Spinal cord (tissue), 10 donors: ENCODE data around the gene SPNS1. TPM values are rescaled to one million over a fixed set of nuclear protein-coding genes. Genes with fewer than 3 reads are reported as not detected.
"Not testable (repeated sequence)": the region's sequence is repeated elsewhere in the genome, so short reads cannot be mapped to it uniquely, and the experiment has no call there.

ENCODE experiments used
- DNase-seq, 6 donors: peaks; one replicate each; pipeline versions ENCODE4 v3.0.0 to v3.0.0-alpha.2; 2013 to 2015; ENCODE audit warnings: low spot score in 6 of 6, low read depth in 4 of 6
- H3K27ac ChIP-seq: one replicate; pipeline ENCODE4 v1.5.1; 2013; ENCODE audit warnings: low read depth, low read length, control low read depth
- H3K27me3 ChIP-seq: one replicate; pipeline ENCODE4 v1.6.1; 2013; ENCODE audit warnings: low read length; ENCODE audit not compliant: control insufficient read depth, insufficient read depth
- H3K36me3 ChIP-seq: one replicate; pipeline ENCODE4 v1.6.1; 2013; ENCODE audit warnings: low read length; ENCODE audit not compliant: control insufficient read depth, insufficient read depth
- H3K4me1 ChIP-seq: one replicate; pipeline ENCODE4 v1.6.1; 2013; ENCODE audit warnings: low read length; ENCODE audit not compliant: control insufficient read depth, insufficient read depth
- H3K4me3 ChIP-seq: one replicate; pipeline ENCODE4 v1.5.1; 2013; ENCODE audit warnings: low read depth, low read length, control low read depth
- H3K9me3 ChIP-seq: one replicate; pipeline ENCODE4 v1.6.1; 2013; ENCODE audit warnings: low read length; ENCODE audit not compliant: control insufficient read depth, insufficient read depth
- WGBS: methylation state at CpG from one replicate; pipeline ENCODE4 v1.1.5; 2013; ENCODE audit warnings: missing lambda C conversion rate; ENCODE audit not compliant: insufficient coverage; 5-methylcytosine and 5-hydroxymethylcytosine counted together
- polyA plus RNA-seq, 2 donors: library from polyadenylated mRNA; unstranded; fragments of 120-200 nt; gene quantifications; one replicate each; pipeline ENCODE4 v1.2.1, GENCODE V29; 2013; ENCODE audit not compliant: insufficient read length in 2 of 2
- total RNA-seq, 2 donors: library from RNA; depleted of rRNA in 1 of 2; stranded (reverse); fragments of 120-200 nt in 1 of 2; fragments of >200 nt in 1 of 2; gene quantifications; one replicate each; pipeline versions ENCODE4 v1.2.3 to v1.2.4, GENCODE V29; 2013 to 2014
- donor health status: healthy.

SPNS1 gene
- total and polyA plus RNA-seq, 4 donors, result 18.4 to 66.9 (median 41.3) TPM

DNA sequence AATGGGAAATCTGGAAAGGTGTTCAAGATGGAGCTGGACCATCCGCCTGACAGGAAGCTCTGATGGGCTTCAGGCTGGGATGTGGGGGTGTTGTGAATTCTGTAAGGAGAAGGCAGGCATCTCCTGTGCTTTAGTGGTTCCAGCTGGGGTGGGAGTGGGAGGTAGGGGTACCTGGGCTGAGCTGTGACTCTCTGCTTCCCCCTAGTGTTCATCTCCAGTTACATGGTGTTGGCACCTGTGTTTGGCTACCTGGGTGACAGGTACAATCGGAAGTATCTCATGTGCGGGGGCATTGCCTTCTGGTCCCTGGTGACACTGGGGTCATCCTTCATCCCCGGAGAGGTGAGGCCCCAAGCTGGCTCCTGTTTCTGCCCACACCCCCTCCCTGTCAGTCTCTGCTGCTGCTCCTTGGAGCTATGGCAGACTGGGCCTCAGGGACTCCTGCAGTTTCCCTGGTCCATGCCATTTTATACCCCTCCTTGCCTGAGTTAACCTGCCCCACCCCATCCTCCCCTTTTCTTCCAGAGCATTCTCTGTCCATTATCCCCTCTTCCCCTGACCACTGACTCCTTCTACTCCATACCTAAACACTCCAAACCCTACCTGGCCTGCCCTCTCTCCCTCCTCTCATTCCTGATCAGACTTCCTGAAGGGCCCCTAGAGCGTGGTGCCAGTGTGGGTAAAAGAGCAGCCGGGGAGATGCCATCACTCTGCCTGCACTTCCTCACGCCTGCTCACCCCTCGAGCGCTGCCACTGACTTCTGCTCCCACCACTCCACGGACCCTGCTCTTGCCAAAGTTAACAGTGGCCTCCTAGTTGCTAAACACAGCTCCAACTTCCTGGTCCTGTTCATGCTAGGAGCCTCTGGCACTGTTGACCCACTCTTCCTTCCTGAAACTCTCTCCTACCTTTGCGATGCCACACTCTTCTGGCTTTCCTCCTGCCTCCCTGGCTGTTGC lies 3.4 kb downstream of the SPNS1 start:
- Histone ChIP-seq H3K4me1 (peaks cover 19% of the 10 kb centered on the region), H3K36me3 (peaks cover 48% of the 10 kb centered on the region), H3K9me3 (no peaks in the 10 kb centered on the region), H3K4me3 (no peak overlapping the region), H3K27ac (no peak overlapping the region), H3K27me3 (no peaks in the 10 kb centered on the region)
- peak in 1 of 6 donors; percentile 8 for DNase-seq
- WGBS, result 83% methylated on average over 11 of the region's 11 CpGs

DNA sequence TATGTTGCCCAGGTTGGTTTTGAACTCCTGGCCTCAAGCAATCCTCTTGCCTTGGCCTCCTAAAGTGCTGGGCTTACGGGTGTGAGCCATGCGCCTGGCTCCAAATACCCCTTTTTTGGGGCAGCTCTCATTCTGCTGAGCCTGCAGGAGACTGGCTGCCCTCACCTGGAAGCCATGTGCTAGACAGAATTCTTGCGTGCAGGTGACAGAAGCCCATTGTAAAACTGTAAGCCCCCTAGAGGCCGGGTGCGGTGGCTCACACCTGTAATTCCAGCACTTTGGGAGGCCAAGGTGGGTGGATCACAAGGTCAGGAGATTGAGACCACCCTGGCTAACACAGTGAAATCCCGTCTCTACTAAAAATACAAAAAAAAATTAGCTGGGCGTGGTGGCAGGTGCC lies 5.8 kb downstream of the SPNS1 start:
- peaks cover 72% of the 10 kb centered on the region for H3K36me3 ChIP-seq
- WGBS, result 88% methylated on average over 6 of the region's 7 CpGs
- H3K9me3 ChIP-seq, H3K4me1 ChIP-seq, DNase-seq, H3K27me3 ChIP-seq, H3K4me3 ChIP-seq, H3K27ac ChIP-seq: not testable (repeated sequence)

DNA sequence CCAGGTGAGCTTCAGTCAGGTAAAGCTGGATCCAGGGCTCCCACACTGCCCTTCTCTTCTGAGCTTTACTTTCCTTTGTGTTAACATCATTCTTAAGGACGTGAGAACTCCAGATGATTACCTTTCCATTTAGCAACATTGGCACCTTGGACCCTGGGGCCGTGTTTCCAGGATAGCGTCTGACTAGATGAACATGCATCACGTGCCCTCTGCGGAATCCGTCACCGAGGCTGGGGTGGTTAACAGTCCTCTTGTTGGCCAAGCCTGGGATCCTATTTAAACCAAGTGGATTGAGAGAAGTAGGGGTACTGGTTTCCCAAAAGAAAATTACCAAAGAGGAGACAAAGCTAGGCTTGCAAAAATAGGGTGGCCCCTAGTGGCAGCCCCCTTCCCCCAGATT lies 6.4 kb downstream of the SPNS1 start:
- H3K4me3 ChIP-seq, result no peak overlapping the region
- 92% methylated on average over 7 of the region's 7 CpGs for WGBS
- no peak overlapping the region for H3K27ac ChIP-seq
- H3K27me3 ChIP-seq, result no peaks in the 10 kb centered on the region
- H3K4me1 ChIP-seq, result peaks cover 2% of the 10 kb centered on the region
- DNase-seq, result no peak
- no peaks in the 10 kb centered on the region for H3K9me3 ChIP-seq
- H3K36me3 ChIP-seq, result peaks cover 78% of the 10 kb centered on the region

DNA sequence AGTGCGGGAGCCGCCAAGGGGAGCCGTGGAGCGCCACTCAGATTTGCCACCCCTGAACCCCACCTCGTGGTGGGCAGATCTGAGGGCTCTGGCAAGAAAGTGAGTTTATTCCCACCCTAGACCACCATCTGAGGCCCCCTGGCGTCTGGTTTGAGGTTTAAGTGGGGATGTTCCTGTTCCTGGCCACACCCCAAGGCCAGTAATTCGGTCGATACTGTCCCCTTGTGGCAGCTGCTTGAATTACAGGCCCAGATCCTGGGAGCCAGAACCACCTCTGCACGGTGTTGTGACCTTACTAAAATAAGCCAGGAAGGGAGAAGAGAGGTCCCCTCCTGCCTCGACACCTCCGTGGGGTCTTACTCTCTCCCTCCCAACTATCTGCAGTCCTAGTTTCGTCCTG lies 6.9 kb downstream of the SPNS1 start:
- 71% methylated on average over 6 of the region's 12 CpGs for WGBS
- Histone ChIP-seq H3K9me3 (no peaks in the 10 kb centered on the region), H3K27ac (no peak overlapping the region), H3K4me1 (no peaks in the 10 kb centered on the region), H3K4me3 (no peak overlapping the region), H3K36me3 (peaks cover 84% of the 10 kb centered on the region), H3K27me3 (no peaks in the 10 kb centered on the region)
- DNase-seq, result no peak

DNA sequence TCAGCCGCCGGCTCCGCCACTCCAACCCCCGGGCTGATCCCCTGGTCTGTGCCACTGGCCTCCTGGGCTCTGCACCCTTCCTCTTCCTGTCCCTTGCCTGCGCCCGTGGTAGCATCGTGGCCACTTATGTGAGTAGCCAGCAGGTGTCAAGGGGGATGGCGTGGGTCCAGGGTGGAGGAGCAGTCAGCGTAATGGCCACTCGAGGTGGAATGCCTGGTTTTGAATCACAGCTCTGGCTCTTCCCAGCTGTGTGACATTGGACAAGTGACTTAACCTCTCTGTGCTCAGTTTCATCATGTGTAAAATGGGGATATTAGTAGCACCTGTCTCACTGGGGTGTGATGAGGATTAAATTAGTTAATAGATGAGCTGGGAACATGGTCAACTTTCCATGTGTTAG lies 7.8 kb downstream of the SPNS1 start:
- H3K36me3 ChIP-seq, result peaks cover 91% of the 10 kb centered on the region
- no peak overlapping the region for H3K4me3 ChIP-seq
- 97% methylated on average over 10 of the region's 10 CpGs for WGBS
- DNase-seq, result no peak
- no peaks in the 10 kb centered on the region for H3K9me3 ChIP-seq
- no peaks in the 10 kb centered on the region for H3K27me3 ChIP-seq
- no peaks in the 10 kb centered on the region for H3K4me1 ChIP-seq
- H3K27ac ChIP-seq, result no peak overlapping the region

DNA sequence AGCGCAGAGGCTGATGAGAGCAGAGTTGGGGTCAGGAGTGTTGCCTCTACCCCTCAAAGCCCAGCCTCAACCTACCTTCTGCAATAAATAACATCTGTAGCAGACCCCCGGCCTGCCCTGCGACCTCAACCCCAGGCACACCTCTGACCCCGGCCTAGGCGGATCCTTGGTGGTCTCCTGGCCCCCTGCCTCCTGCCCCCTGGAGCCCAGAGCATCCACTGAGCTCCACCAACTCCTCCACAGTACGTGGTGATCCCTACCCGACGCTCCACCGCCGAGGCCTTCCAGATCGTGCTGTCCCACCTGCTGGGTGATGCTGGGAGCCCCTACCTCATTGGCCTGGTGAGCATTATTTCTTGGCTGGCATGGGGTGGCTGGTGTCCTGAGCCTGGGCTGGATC lies 8.4 kb downstream of the SPNS1 start:
- 97% methylated on average over 5 of the region's 11 CpGs for WGBS
- Histone ChIP-seq H3K27me3 (no peaks in the 10 kb centered on the region), H3K4me3 (no peak overlapping the region), H3K27ac (no peak overlapping the region), H3K4me1 (no peaks in the 10 kb centered on the region), H3K9me3 (no peaks in the 10 kb centered on the region), H3K36me3 (peaks cover 93% of the 10 kb centered on the region)
- no peak for DNase-seq

DNA sequence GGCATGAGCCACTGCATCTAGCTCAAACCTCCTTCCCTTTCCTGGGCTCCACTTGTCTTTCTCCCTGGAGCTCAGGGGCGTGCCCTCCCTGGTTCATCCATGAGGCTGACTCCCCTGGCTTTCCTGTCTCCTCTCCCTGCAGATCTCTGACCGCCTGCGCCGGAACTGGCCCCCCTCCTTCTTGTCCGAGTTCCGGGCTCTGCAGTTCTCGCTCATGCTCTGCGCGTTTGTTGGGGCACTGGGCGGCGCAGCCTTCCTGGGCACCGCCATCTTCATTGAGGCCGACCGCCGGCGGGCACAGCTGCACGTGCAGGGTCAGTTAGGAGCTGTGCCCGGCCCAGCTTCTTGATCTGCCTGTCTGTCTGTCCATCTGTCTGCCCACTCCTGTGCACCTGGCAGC lies 9.1 kb downstream of the SPNS1 start:
- H3K9me3 ChIP-seq, result no peaks in the 10 kb centered on the region
- H3K36me3 ChIP-seq, result peaks cover 94% of the 10 kb centered on the region
- no peaks in the 10 kb centered on the region for H3K27me3 ChIP-seq
- H3K4me3 ChIP-seq, result no peak overlapping the region
- H3K27ac ChIP-seq, result no peak overlapping the region
- no peaks in the 10 kb centered on the region for H3K4me1 ChIP-seq
- 93% methylated on average over 18 of the region's 18 CpGs for WGBS
- DNase-seq, result no peak

DNA sequence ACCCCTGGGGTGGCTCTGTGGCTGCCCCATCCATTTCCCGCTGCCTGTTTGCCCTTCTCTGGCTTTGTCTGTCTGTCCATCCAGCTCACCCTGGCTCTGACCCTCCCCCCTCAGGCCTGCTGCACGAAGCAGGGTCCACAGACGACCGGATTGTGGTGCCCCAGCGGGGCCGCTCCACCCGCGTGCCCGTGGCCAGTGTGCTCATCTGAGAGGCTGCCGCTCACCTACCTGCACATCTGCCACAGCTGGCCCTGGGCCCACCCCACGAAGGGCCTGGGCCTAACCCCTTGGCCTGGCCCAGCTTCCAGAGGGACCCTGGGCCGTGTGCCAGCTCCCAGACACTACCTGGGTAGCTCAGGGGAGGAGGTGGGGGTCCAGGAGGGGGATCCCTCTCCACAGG lies 9.5 kb downstream of the SPNS1 start:
- no peaks in the 10 kb centered on the region for H3K4me1 ChIP-seq
- 84% methylated on average over 12 of the region's 12 CpGs for WGBS
- H3K9me3 ChIP-seq, result no peaks in the 10 kb centered on the region
- DNase-seq, result no peak
- H3K36me3 ChIP-seq, result peaks cover 94% of the 10 kb centered on the region
- no peaks in the 10 kb centered on the region for H3K27me3 ChIP-seq
- H3K27ac ChIP-seq, result no peak overlapping the region
- no peak overlapping the region for H3K4me3 ChIP-seq

DNA sequence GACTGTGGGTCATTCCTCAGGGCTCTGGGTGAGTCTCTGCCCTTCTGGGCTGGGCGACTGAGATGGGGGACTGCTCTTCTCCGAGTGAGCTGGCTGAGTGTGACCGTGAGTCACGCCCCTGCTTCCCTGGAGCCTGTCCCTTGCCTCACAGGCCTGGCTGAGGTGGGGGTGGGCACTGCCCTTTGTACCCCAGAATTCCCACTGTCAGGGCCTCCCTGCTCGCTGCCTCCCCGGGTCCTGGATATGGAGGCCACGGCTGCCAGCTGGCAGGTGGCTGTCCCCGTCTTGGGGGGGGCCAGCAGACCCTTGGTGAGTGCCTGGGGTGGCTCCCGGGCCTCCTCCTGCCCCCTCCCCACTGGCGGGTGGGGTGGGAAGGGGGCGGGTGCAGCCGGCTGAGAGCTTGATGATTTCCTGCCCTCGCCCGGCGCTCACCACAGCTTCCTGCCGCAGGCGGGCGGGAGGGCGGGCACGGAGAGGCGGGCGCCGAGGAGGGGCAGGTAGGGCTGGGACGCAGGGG lies 10.1 kb downstream of the SPNS1 start, which contains the start of gene LAT:
Gene LAT, plus strand, starts transcription at position 434 of the 517 bp plus-strand sequence. CDS start 366 bp downstream, outside the sequence.
- Histone ChIP-seq H3K9me3 (no peaks in the 10 kb centered on the region), H3K27ac (no peak within 1 kb of the TSS), H3K4me1 (no peaks in the 10 kb centered on the region), H3K4me3 (no peak within 1 kb of the TSS), H3K36me3 (peaks cover 94% of the 10 kb centered on the region), H3K27me3 (no peaks in the 10 kb centered on the region)
- 88% methylated on average over 18 of the region's 24 CpGs for WGBS
- no peak for DNase-seq
